ENCODE results near the gene GSG1L.
A peak's percentile ranks its signal among the peaks of the same experiment; 100 is the strongest.

The GSG1L gene

DNA sequence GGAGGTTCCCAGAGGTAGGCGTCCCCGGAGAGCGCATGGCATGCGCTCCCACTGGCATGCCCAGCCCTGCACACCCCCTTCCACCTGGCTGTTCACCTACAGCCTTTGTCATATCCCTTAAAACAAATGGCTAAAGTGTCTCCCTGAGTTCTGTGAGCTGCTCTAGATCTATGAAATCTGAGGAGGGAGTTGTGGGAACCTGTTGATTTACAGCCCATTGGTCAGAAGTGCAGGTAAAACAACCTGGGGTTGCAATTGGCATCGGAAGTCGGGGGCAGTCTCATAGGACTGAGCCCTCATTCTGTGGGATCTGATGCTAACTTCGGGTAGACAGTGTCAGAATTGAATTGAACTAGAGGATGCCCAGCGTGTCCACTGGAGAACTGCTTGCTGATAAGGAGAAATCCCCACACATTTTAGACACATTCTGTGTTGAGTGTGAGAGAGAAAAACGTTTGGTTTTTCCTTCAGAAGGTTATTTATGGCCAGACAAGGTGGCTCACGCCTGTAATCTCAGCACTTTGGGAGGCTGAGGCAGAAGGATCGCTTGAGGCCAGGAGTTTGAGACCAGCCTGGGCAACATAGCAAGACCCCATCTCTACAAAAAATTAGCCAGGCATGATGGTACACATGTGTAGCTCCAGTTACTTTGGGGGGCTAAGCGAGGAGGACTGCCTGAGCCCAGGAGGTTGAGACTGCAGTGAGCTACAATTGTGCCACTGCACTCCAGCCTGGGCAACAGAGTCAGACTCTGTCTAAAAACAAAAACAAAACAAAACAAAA is 22.1 kb upstream of the GSG1L start:
- Mint-ChIP-seq H3K27ac (no peak overlapping the region), H3K36me3 (no peaks in the 10 kb centered on the region), H3K27me3 (no peaks in the 10 kb centered on the region), H3K4me3 (no peak overlapping the region), H3K4me1 (ENCODE audit: low read depth) (peaks cover 3% of the 10 kb centered on the region), H3K9me3 (ENCODE audit: low read depth) (no peaks in the 10 kb centered on the region)

DNA sequence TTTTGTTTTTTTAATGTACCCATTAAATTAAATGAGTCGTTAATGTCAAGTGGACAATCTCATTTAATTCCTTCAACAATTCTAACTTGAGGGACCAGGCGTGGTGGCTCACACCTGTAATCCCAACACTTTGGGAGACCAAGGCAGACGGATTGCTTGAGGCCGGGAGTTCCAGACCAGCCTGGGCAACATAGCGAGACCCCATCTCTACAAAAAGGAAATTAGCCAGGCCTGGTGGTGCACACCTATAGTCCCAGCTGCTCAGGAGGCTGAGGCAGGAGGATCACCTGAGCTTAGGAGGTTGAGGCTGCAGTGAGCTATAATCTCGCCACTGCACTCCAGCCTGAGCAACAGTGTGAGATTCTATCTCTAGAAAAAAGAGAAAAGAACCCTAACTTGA is 20.7 kb upstream of the GSG1L start:
- Mint-ChIP-seq H3K36me3 (no peaks in the 10 kb centered on the region), H3K9me3 (ENCODE audit: low read depth) (no peaks in the 10 kb centered on the region), H3K4me3 (no peak overlapping the region), H3K4me1 (ENCODE audit: low read depth) (no peaks in the 10 kb centered on the region), H3K27me3 (no peaks in the 10 kb centered on the region), H3K27ac (no peak overlapping the region)

DNA sequence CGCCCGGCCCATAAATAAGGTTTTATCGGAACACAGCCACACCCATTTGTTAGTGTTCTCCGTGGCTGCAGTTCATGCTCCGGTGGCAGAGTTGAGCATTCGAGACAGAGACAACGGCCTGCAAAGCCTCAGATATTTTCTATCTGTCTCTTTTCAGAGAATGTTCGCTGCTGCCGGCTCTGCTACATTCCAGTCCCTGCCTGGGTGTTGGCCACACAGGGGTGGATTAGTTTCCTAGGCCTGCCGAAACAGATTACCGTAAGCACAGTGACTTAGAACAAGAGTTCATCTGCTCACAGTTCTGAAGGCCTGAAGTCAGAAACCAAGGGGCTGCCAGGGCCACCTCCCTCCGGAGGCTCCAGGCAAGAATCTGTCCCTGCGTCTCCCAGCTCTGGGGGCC is 19.1 kb upstream of the GSG1L start:
- Mint-ChIP-seq H3K27me3 (no peaks in the 10 kb centered on the region), H3K4me1 (ENCODE audit: low read depth) (no peaks in the 10 kb centered on the region), H3K36me3 (no peaks in the 10 kb centered on the region), H3K27ac (no peak overlapping the region), H3K4me3 (no peak overlapping the region), H3K9me3 (ENCODE audit: low read depth) (no peaks in the 10 kb centered on the region)

DNA sequence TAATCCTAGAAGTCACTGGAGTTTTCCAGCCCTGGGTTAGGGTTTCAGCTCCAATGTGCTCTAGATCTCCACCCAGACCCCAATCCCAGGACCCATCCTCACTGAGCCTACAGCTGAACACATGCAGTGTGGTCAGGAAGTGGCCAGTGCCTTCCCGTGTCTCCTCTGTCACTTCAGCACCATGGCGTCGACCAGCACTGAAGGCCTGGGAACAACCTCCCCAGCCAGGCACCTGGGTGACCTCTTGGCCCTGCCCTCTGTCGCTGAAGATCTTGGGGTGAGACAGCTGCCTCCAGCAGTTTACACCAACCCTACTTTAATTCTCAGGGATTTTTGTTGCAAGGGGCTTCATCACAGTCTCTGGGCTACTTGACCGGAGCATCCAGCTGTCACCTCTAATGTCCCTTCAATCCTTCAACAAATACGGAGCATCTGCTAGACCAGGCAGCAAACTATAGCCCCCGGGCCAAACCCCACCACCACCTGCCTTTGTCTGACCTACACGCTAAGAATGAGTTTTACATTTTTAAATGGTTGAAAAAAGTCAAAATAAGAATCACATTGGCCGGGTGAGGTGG is 18.0 kb upstream of the GSG1L start:
- H3K27ac Mint-ChIP-seq = no peak overlapping the region
- no peak overlapping the region for H3K4me3 Mint-ChIP-seq
- no peaks in the 10 kb centered on the region for H3K4me1 Mint-ChIP-seq (ENCODE audit: low read depth)
- no peaks in the 10 kb centered on the region for H3K36me3 Mint-ChIP-seq
- H3K27me3 Mint-ChIP-seq = no peaks in the 10 kb centered on the region
- H3K9me3 Mint-ChIP-seq (ENCODE audit: low read depth) = no peaks in the 10 kb centered on the region

DNA sequence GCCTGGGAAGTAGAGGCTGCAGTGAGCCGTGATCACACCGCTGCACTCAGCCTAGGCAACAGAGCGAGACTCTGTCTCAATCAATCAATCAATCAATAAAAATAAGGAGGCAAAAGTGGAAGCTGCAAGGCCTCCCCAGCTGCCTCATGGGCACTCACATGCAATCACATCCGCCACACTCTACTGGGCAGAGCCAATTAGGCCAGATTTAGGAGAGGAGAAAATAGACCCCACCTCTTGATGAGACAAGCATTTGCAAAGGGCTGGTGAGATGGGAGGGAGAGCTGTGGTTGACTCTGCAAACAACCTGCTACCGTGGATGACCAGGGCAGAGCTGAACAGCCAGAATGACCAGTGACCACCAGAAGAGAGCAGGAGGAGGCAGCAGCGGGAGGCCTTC is 14.7 kb upstream of the GSG1L start:
- H3K27me3 Mint-ChIP-seq = no peaks in the 10 kb centered on the region
- H3K27ac Mint-ChIP-seq = no peak overlapping the region
- no peaks in the 10 kb centered on the region for H3K9me3 Mint-ChIP-seq (ENCODE audit: low read depth)
- no peak overlapping the region for H3K4me3 Mint-ChIP-seq
- H3K36me3 Mint-ChIP-seq = no peaks in the 10 kb centered on the region
- no peaks in the 10 kb centered on the region for H3K4me1 Mint-ChIP-seq (ENCODE audit: low read depth)

DNA sequence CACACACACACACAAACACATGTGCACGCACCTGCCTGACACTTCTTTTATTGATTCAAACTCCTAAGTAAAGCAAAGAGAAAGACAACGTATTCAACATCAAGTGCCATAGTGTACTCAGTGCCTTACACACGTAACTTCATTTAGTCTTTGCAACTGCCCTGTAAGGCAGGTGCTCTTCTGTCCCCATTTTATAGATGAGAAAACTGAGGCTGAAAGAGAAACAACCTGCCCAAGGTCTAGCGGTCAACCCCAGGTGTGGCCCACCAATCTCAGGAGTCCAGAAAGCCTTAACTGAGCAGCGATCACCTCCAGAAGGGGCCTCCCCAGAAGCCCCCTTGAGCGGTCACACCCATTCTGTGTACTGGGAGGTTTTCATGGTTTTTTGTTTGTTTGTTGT is 10.3 kb upstream of the GSG1L start:
- no peaks in the 10 kb centered on the region for H3K9me3 Mint-ChIP-seq (ENCODE audit: low read depth)
- H3K27me3 Mint-ChIP-seq = peaks cover 1% of the 10 kb centered on the region
- no peaks in the 10 kb centered on the region for H3K36me3 Mint-ChIP-seq
- no peak overlapping the region for H3K27ac Mint-ChIP-seq
- no peak overlapping the region for H3K4me3 Mint-ChIP-seq
- no peaks in the 10 kb centered on the region for H3K4me1 Mint-ChIP-seq (ENCODE audit: low read depth)

DNA sequence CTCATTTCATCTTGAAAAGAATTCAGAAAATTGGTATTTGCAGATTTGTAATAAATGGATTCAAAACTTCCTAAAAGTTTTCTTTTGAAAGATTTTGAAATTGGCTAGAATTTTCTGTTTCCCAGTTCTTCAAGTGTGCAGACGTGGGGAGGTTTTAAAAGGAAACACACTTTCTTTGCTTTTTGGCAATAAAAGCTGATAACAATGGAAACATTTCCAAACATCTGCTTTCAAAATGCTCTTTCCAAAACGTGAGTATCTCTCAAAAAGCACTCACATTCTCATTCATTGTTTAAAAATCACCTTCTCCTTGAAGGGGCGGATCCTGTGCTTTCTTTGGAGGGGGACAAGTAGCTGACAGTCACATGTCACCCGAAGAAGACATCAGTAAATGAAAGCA is 8.6 kb upstream of the GSG1L start:
- peaks cover 1% of the 10 kb centered on the region for H3K27me3 Mint-ChIP-seq
- no peaks in the 10 kb centered on the region for H3K4me1 Mint-ChIP-seq (ENCODE audit: low read depth)
- H3K4me3 Mint-ChIP-seq = no peak overlapping the region
- no peaks in the 10 kb centered on the region for H3K9me3 Mint-ChIP-seq (ENCODE audit: low read depth)
- H3K36me3 Mint-ChIP-seq = no peaks in the 10 kb centered on the region
- no peak overlapping the region for H3K27ac Mint-ChIP-seq

DNA sequence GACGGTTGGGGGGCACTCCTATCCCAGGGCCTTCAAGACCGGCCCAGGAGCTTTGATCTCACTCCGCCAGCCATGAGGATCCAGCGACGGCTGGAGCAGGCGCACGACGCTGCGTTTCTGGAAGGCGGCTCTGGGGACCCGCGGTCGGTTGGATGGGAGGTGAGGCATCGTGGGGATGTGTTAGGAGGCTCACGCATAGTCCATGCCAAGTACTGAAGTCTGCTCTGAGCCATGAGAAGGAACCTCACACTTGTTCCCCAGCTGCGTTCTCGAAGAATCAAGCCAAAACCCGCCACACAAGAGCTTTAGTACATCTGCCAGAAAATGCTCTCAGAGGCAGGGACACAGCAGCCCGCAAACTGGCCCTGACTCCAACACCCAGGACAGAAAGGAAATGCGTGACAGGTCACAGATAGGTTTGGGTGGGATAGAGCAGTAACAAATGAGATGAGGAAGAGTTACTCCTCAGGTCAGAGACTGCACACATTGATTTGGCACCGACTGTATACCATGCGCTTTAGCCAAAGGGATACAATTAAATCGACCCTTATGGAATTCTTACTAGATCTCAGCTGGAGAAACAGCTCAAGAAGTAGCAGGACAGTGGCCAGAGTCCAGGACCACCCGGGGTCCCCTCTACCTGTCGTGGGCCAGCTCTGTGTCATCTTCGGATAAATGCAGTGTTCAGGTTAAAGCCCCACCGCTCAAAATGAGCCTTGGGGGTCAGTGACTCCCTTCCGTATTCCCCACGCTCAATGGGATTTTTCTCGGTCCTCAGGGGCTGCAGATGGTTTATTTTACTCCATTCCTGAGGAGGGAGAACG is 6.7 kb upstream of the GSG1L start:
- Mint-ChIP-seq H3K27me3 (peaks cover 8% of the 10 kb centered on the region), H3K4me1 (ENCODE audit: low read depth) (no peaks in the 10 kb centered on the region), H3K27ac (no peak overlapping the region), H3K4me3 (no peak overlapping the region), H3K36me3 (no peaks in the 10 kb centered on the region), H3K9me3 (ENCODE audit: low read depth) (no peaks in the 10 kb centered on the region)

DNA sequence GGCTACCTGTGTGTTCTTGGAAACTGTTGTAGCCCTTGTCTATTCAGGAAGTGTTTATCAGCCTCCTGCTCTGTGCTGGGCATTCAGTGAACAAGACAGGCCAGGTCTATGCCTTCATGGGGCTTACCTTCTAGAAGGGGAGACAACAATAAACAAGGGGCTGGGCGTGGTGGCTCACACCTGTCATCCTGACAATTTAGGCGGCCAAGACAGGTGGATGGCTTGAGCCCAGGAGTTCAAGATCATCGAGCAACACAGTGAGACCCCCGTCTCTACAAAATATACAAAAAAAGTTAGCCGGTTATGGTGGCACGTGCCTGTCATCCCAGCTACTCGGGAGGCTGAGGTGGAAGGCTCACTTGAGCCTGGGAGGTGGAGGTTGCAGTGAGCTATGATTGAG is 5.5 kb upstream of the GSG1L start:
- no peaks in the 10 kb centered on the region for H3K9me3 Mint-ChIP-seq (ENCODE audit: low read depth)
- H3K27ac Mint-ChIP-seq = no peak overlapping the region
- no peaks in the 10 kb centered on the region for H3K36me3 Mint-ChIP-seq

DNA sequence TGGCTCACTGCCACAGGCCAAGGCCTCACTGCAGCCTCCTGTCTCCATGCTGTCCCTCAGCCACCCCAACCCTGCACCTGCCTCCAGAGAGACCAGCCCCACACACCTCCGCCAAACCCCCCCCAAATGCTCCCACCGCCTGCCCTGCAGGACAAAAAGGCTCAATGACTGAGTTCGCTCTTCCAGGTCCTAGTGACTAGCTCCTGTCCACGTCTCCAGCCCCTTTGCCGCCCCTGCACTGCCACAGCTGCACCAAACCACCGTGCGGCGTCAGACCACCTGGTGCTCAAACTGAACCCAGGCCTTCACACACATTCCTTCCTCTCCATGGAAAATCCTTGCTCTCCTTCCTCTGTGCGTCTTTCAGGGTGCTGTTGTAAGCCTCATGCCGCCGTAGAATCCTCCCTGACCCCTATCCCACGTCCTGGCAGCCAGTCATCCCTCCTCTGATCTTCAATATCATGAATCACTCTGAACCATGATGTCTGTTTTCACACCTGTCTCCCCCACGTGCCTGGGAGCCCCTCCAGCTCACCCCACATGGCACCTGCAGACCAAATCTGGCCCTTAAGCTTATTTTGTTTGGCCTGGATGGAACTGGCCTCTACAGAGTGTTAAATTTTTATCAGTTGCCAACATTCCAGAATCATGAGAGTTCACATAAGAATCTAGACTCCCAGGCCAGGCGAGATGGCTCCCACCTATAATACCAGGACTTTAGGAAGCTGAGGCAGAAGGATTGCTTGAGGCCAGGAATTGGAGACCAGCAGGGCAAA is 4.3 kb upstream of the GSG1L start:
- Mint-ChIP-seq H3K4me1 (ENCODE audit: low read depth) (no peaks in the 10 kb centered on the region), H3K27ac (no peak overlapping the region), H3K9me3 (ENCODE audit: low read depth) (no peaks in the 10 kb centered on the region), H3K36me3 (no peaks in the 10 kb centered on the region), H3K4me3 (no peak overlapping the region), H3K27me3 (peaks cover 16% of the 10 kb centered on the region)

More for the DNA sequence above, 5.5 kb upstream of the GSG1L start:
- Mint-ChIP-seq H3K4me3 (no peak overlapping the region), H3K4me1 (ENCODE audit: low read depth) (no peaks in the 10 kb centered on the region), H3K27me3 (peaks cover 16% of the 10 kb centered on the region)

DNA sequence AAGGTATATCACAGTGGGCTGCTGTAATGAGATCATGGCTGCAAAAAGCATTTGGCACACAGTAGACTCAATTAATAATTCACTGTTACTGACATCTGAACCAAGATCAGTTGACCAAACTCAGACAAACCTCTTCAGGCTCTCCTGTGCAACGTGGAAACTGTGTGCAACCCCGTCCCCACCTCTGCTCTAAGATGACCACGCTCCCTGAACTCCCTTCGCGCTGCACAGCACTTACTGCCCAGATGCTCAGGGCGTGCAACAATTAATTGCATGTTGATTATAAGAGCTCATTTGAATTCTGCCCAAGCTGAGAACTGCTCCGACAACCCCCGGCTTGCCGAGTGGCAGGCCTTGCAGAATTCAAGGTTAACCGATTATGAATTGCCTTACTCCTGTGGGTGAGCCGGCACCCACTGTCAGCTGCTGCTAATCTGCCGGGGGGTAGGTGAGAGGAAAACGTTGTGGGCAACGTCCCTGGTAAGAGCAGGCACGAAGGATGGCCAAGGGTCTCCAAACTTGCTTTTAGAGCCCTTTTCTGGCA is 1.3 kb upstream of the GSG1L start:
- peak overlapping the region; percentile 38 for H3K4me3 Mint-ChIP-seq
- peaks cover 27% of the 10 kb centered on the region for H3K27me3 Mint-ChIP-seq
- H3K9me3 Mint-ChIP-seq (ENCODE audit: low read depth) = no peaks in the 10 kb centered on the region
- H3K36me3 Mint-ChIP-seq = no peaks in the 10 kb centered on the region
- H3K4me1 Mint-ChIP-seq (ENCODE audit: low read depth) = no peaks in the 10 kb centered on the region
- no peak overlapping the region for H3K27ac Mint-ChIP-seq

DNA sequence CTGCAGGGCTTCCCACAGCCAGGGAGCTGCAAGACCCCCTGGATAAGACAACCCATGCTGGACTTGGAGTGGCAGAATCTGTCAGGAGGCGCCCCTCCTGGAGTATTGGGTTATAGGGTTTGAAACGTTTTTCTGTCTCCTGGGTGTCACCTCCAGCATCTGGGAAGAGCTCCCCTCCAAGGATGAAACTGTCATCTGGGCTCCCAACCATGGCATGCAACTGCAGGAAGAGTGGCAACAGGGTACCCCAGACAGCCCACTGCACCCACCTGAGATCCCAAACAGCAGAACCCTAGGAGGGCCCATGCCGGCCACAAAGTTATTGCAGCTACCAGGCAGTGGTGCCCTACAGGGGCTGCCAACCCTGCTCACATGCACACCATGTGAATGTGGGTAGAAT is 636 bp upstream of the GSG1L start:
- Mint-ChIP-seq H3K4me1 (ENCODE audit: low read depth) (no peaks in the 10 kb centered on the region), H3K27me3 (peaks cover 32% of the 10 kb centered on the region), H3K27ac (no peak overlapping the region), H3K9me3 (ENCODE audit: low read depth) (no peaks in the 10 kb centered on the region), H3K36me3 (no peaks in the 10 kb centered on the region), H3K4me3 (no peak overlapping the region)

DNA sequence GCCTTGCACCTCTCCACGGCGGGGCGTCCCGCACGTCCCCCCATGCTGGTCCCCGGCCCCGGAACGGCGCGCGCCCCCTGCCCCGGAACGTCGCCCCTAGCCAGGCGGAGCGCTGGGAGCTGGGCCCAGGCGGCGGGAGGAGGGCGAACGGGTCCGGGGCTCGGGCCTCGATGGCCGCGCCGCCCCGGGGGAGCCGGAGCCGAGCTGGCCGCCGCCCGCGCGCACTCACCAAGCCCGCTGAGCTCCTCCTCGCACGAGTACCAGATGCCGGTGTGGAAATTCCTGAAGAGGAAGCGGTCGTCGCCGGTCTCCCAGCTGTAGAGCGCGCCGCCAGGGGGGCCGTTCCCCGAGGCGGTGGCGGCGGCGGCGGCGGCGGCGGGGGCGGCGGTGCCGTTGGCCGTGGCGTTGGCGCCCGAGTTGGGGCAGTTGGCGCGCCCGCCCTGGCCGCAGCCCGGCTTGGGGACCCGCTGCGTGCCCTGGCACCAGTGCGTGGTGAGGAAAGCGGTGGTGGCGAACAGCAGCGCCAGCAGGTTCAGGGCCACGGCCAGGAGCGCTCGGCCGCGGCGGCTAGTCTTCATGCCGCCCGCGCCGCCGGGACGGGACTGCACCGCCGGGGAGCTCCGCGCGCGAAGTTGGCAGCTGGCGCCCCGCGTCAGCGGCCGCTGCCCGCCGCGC is 530 bp downstream of the GSG1L start:
- Mint-ChIP-seq H3K27me3 (peaks cover 35% of the 10 kb centered on the region), H3K36me3 (no peaks in the 10 kb centered on the region), H3K27ac (no peak overlapping the region), H3K9me3 (ENCODE audit: low read depth) (no peaks in the 10 kb centered on the region), H3K4me3 (no peak overlapping the region), H3K4me1 (ENCODE audit: low read depth) (peaks cover 3% of the 10 kb centered on the region)

DNA sequence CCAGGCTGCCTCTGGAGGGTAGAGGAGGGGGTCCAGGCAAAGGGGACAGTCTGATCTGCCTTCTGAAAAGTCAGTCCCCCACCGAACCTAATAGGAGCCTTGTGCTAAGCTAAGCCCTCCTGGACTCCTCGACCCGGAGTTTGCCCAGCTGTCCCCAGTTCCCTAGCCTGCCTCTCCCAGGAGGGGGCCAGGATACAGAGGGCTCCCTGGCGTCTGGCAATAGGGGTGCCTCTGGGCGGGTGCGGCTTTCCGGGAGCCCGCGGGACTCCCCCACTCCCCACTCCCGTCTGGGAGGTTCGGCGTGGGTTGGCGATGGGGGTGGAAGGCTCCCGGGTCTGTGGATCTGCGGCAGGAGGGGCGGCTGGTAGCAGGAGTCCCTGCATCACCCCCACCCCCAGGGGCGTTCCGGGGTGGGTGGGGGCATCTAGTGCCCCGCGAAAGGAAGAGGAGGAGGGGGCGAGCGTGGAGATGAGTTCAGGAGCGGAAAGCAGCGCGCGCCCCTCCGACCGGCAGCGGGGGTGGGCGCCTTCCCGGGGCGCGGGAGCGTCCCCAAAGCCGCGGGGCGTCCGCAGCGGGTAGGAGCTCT is 1.2 kb downstream of the GSG1L start:
- Mint-ChIP-seq H3K9me3 (ENCODE audit: low read depth) (no peaks in the 10 kb centered on the region), H3K36me3 (no peaks in the 10 kb centered on the region), H3K4me3 (no peak overlapping the region), H3K4me1 (ENCODE audit: low read depth) (peaks cover 3% of the 10 kb centered on the region), H3K27me3 (peaks cover 35% of the 10 kb centered on the region), H3K27ac (no peak overlapping the region)
